NOMO-1 treated with DMSO at 0.1 percent for 48 hours (cell line): ENCODE measurements around the gene MS4A8.

Experiments used
- DNase-seq: peaks from one replicate; lab custom pipeline; 2025; ENCODE audit not compliant: unreplicated experiment; lab: John Stamatoyannopoulos, UW

MS4A8 gene

GRCh38 chr11:60762851-60763691 lies 63.7 kb downstream of the MS4A8 start:
- no peak for DNase-seq

DNA sequence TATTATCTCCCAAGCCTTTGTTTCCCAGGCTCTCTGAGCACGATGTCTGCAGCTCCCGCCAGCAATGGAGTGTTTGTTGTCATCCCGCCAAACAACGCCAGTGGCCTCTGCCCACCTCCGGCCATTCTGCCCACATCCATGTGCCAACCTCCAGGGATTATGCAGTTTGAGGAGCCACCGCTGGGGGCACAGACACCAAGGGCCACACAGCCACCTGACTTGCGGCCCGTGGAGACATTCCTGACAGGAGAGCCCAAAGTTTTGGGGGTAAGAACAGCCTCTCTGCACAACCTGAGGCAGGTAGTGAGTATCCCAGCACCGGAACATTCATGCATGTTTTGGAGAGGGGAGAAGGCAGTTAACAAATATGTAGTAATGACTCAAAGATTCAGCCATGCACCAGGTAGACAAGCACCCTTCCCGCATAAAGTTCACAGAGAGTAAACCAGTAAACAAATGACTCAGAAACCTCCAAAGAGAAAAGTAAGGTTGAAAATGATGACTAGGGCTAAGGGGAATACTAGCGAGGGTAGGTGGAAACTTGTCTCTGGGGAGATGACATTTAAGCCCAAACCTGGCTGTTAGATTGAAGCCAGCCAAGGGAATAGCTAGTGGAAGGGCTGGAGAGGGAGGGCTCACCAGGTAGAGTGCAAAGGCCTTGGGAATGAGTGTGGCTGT lies 64.4 kb downstream of the MS4A8 start:
- DNase-seq = no peak

DNA sequence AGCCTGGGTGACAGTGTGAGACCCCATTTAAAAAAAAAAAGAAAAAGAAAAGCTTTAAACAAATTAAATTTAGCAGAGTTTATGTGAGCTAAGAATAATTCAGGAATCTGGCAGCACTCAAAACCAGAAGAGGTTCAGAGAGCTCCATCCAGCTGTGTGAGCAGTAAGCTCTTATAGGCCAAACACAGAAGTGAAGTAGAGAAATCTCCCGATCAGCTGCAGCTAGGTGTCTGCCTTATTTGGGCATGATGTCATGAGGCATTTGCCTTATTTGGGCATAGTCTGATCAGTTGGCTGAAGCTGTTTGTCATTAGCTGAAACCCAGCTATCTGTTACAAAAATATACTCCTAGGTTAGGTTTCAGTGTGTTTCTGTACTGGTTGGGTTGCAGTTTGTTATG lies 65.5 kb downstream of the MS4A8 start:
- no peak for DNase-seq

- no peak for DNase-seq
Measured at GRCh38 chr11:60765355-60765754, 65.9 kb downstream of the MS4A8 start.
